Measurements from ENCODE around the gene FAM222B. TPM values are rescaled to one million over a fixed set of nuclear protein-coding genes. Genes with fewer than 3 reads are reported as not detected.
A peak's percentile ranks its signal among the peaks of the same experiment; 100 is the strongest.

Gene FAM222B
- total and polyA plus RNA-seq, 9 of the 15 experiments (the other 6 are each of a cell fraction or from before 2014, with no cell fraction given): 4.0 to 34.6 (median 7.5) TPM

GRCh38 chr17:28747051-28747691 is 95.4 kb downstream of the FAM222B start:
- ChIA-PET POLR2A (interaction anchor here (0.5 to 17.4 kb wide), 11 partner anchors 12 to 172 kb away, joined by 3 to 367 read pairs (median 3); partner anchors contain the start of genes NEK8, RPL23A and TLCD1), CTCF (ENCODE audit: low intra/inter-chr PET ratio) (interaction anchor here (6.8 kb wide), 1 partner anchor 20 kb away, joined by 117 read pairs; the partner anchor contains the start of genes NEK8 and TLCD1)
- BruUV-seq (replicated peaks): no TSS peak
- no peak for ATAC-seq
- no peak overlapping the region for H3K4me3 ChIP-seq
- H3K79me2 ChIP-seq (ENCODE audit: control insufficient read depth, insufficient read depth, low read length): peaks cover 67% of the 10 kb centered on the region
- H3K27me3 ChIP-seq (ENCODE audit: control insufficient read depth in 2 of 2, insufficient read depth in 2 of 2, low read length in 2 of 2): no peaks in the 10 kb centered on the region
- DNase-seq (ENCODE audit: extremely low read depth in 1 of 4, low spot score in 3 of 4): peak in 2 of 4 experiments; percentile 23 to 42
- intact Hi-C loops (cut with micrococcal nuclease): no loop called here
- H3K27ac ChIP-seq (ENCODE audit: extremely low read depth, low read depth, low read length): no peak overlapping the region
- H3K9ac ChIP-seq (ENCODE audit: insufficient read depth in 1 of 2, low read depth in 2 of 2, low read length in 2 of 2): peak overlapping the region in 1 of 2 experiments; percentile 99; a peak in 2 of 4 replicates
- peaks cover 28 to 65% of the 10 kb centered on the region in 2 experiments for H3K4me1 ChIP-seq (replicated peaks in 1 of 2; ENCODE audit: control insufficient read depth in 2 of 2, insufficient read depth in 2 of 2, low read length in 2 of 2)
- FAIRE-seq: no peak
- peaks cover 27% of the 10 kb centered on the region for H4K20me1 ChIP-seq (replicated peaks; ENCODE audit: control insufficient read depth, insufficient read depth, low read length)
- peaks cover 73% of the 10 kb centered on the region for H3K36me3 ChIP-seq (ENCODE audit: control insufficient read depth, insufficient read depth, low read length)
- in situ Hi-C loops (cut with MboI): no loop called here
- H2AFZ ChIP-seq (ENCODE audit: low read depth, low read length): no peak overlapping the region
- no peaks in the 10 kb centered on the region for H3K9me3 ChIP-seq (replicated peaks; ENCODE audit: control insufficient read depth, insufficient read depth, low read depth, low read length)
- no peak overlapping the region for H3K4me2 ChIP-seq (ENCODE audit: insufficient read depth, low read length)
- H3K9me1 ChIP-seq (ENCODE audit: control insufficient read depth, insufficient read depth, low read length): no peaks in the 10 kb centered on the region
- WGBS (ENCODE audit: insufficient coverage, low coverage, missing lambda C conversion rate): 92% methylated on average over 6 of the region's 7 CpGs
- no peak for TF ChIP-seq TFE3 (CRISPR knock-in tag; IDR thresholded peaks at IDR 0.05)
- no peak for TF ChIP-seq ZNF232 (CRISPR knock-in tag; IDR thresholded peaks at IDR 0.05)
- TF ChIP-seq GABPB1 (CRISPR knock-in tag; IDR thresholded peaks at IDR 0.05): no peak
- no peak for TF ChIP-seq NEUROD1 (IDR thresholded peaks at IDR 0.05; ENCODE audit: borderline replicate concordance, low read depth, low read length, partially characterized antibody)
- no peak for TF ChIP-seq TAF7 (tag; IDR thresholded peaks at IDR 0.05)
- TF ChIP-seq POLR2G (IDR thresholded peaks at IDR 0.05; ENCODE audit: low read depth, low read length): peak; percentile 30; the same call in 1 of the 2 replicates
- no peak for TF ChIP-seq ARHGAP35 (IDR thresholded peaks at IDR 0.05; ENCODE audit: partially characterized antibody)
- TF ChIP-seq ZNF740 (CRISPR knock-in tag; IDR thresholded peaks at IDR 0.05): no peak
- TF ChIP-seq ZNF740 (tag; IDR thresholded peaks at IDR 0.05): no peak
- no peak for TF ChIP-seq TSC22D4 (tag; IDR thresholded peaks at IDR 0.05)
- TF ChIP-seq IRF9 (tag; IDR thresholded peaks at IDR 0.05): no peak
- no peak for TF ChIP-seq ZKSCAN3 (CRISPR knock-in tag; IDR thresholded peaks at IDR 0.05)
- TF ChIP-seq BACH1 (tag; IDR thresholded peaks at IDR 0.05): no peak
- no peak for TF ChIP-seq HMGN3 (IDR thresholded peaks at IDR 0.05; ENCODE audit: borderline replicate concordance, extremely low read depth, insufficient read length, low read depth, low read length)
- no peak for TF ChIP-seq GATAD2B (IDR thresholded peaks at IDR 0.05; ENCODE audit: borderline replicate concordance)
- peak; percentile 51; the same call in 1 of the 2 replicates for TF ChIP-seq RBFOX2 (IDR thresholded peaks at IDR 0.05; ENCODE audit: low read depth, low read length)
- TF ChIP-seq E2F4 (CRISPR knock-in tag; IDR thresholded peaks at IDR 0.05; ENCODE audit: low read depth): no peak
- no peak for TF ChIP-seq ZNF76 (CRISPR knock-in tag; IDR thresholded peaks at IDR 0.05; ENCODE audit: borderline replicate concordance)

Data from K562 (cell line).